Measurements from ENCODE around the gene POLR3GL. TPM values are rescaled to one million over a fixed set of nuclear protein-coding genes. Genes with fewer than 3 reads are reported as not detected.
A peak's percentile ranks its signal among the peaks of the same experiment; 100 is the strongest.

The POLR3GL gene
- total RNA-seq, 5 donors from 2014 or later (not counting 1 experiment from before 2014, with no cell fraction given) = 30.9 to 41.7 (median 38.3) TPM

- Histone ChIP-seq H3K36me3 (ENCODE audit: control insufficient read depth in 2 of 2, extremely low read depth in 1 of 2, insufficient read depth in 1 of 2, low read length in 1 of 2) (peaks cover 0 to 19% of the 10 kb centered on the region in 2 donors), H3K9me3 (no peaks in the 10 kb centered on the region), H3K4me3 (ENCODE audit: control insufficient read depth in 1 of 2, extremely low read depth in 1 of 2, low read length in 1 of 2) (no peak overlapping the region), H3K27ac (ENCODE audit: low read length) (no peak overlapping the region), H3K27me3 (replicated peaks in 1 of 2; ENCODE audit: control insufficient read depth in 2 of 2, extremely low read depth in 1 of 2, insufficient read depth in 2 of 2, low read length in 1 of 2) (no peaks in the 10 kb centered on the region), H3K4me1 (ENCODE audit: control insufficient read depth in 1 of 2, extremely low read depth in 1 of 2, insufficient read depth in 2 of 2, low read length in 2 of 2) (peaks cover 34 to 62% of the 10 kb centered on the region in 2 experiments)
- Mint-ChIP-seq H3K27ac (peak overlapping the region; percentile 77 to 87), H3K36me3 (peaks cover 21% of the 10 kb centered on the region), H3K4me1 (peaks cover 73 to 85% (median 80%) of the 10 kb centered on the region in 3 donors), H3K9me3 (no peaks in the 10 kb centered on the region), H3K27me3 (no peaks in the 10 kb centered on the region), H3K4me3 (peak overlapping the region in 1 of 3 donors; percentile 65)
- ChIA-PET CTCF (interaction anchor here (0.5 to 2.0 kb wide), 10 partner anchors 9 to 144 kb away, joined by 3 to 22 read pairs (median 3); partner anchors contain the start of gene NUDT17 (in 1 of the 2)), POLR2A (interaction anchor here in 1 of 2 donors (0.6 to 1.2 kb wide), 5 partner anchors 9 to 82 kb away, joined by 3 to 10 read pairs (median 4); partner anchors contain the start of genes ANKRD34A, LIX1L and POLR3GL)
- DNase-seq (peak in 1 of 35 experiments; percentile 54), ATAC-seq (replicated peaks in 1 of 4) (peak; percentile 66 to 78 (median 68))
- WGBS (ENCODE audit: insufficient coverage) = no CpG with 5 or more reads among the region's 5 CpGs
Measured at GRCh38 chr1:145988773-145989172, 24.3 kb downstream of the POLR3GL start.

- DNase-seq (no peak), ATAC-seq (replicated peaks in 1 of 4) (no peak)
- Histone ChIP-seq H3K9me3 (no peaks in the 10 kb centered on the region), H3K27me3 (replicated peaks in 1 of 2; ENCODE audit: control insufficient read depth in 2 of 2, extremely low read depth in 1 of 2, insufficient read depth in 2 of 2, low read length in 1 of 2) (no peaks in the 10 kb centered on the region), H3K36me3 (ENCODE audit: control insufficient read depth in 2 of 2, extremely low read depth in 1 of 2, insufficient read depth in 1 of 2, low read length in 1 of 2) (peaks cover 8 to 35% of the 10 kb centered on the region in 2 donors), H3K4me1 (ENCODE audit: control insufficient read depth in 1 of 2, extremely low read depth in 1 of 2, insufficient read depth in 2 of 2, low read length in 2 of 2) (peaks cover 28 to 51% of the 10 kb centered on the region in 2 experiments), H3K27ac (ENCODE audit: low read length) (no peak overlapping the region), H3K4me3 (ENCODE audit: control insufficient read depth in 1 of 2, extremely low read depth in 1 of 2, low read length in 1 of 2) (no peak overlapping the region)
- ChIA-PET POLR2A (interaction anchor here in 1 of 2 donors (0.7 kb wide), 2 partner anchors 11 to 63 kb away, joined by 3 read pairs; no protein-coding TSS in a partner anchor), CTCF (interaction anchor here (0.7 to 9.6 kb wide), 4 partner anchors 8 to 16 kb away, joined by 3 to 93 read pairs (median 4); no protein-coding TSS in a partner anchor)
- no peaks in the 10 kb centered on the region for H3K27me3 Mint-ChIP-seq
- H3K4me1 Mint-ChIP-seq = peaks cover 68 to 77% (median 72%) of the 10 kb centered on the region in 3 donors
- peaks cover 36% of the 10 kb centered on the region for H3K36me3 Mint-ChIP-seq
- peak overlapping the region in 1 of 3 donors; percentile 98 for H3K4me3 Mint-ChIP-seq
- H3K27ac Mint-ChIP-seq = peak overlapping the region; percentile 98 to 99
- H3K9me3 Mint-ChIP-seq = no peaks in the 10 kb centered on the region
- 92% methylated on average over 2 of the region's 7 CpGs for WGBS (ENCODE audit: insufficient coverage)
Measured at GRCh38 chr1:145990249-145990855, 25.9 kb downstream of the POLR3GL start.

GRCh38 chr1:145991735-145992412 is 27.4 kb downstream of the POLR3GL start:
- Histone ChIP-seq H3K27me3 (replicated peaks in 1 of 2; ENCODE audit: control insufficient read depth in 2 of 2, extremely low read depth in 1 of 2, insufficient read depth in 2 of 2, low read length in 1 of 2) (no peaks in the 10 kb centered on the region), H3K27ac (ENCODE audit: low read length) (peak overlapping the region; percentile 82), H3K4me1 (ENCODE audit: control insufficient read depth in 1 of 2, extremely low read depth in 1 of 2, insufficient read depth in 2 of 2, low read length in 2 of 2) (peaks cover 27 to 39% of the 10 kb centered on the region in 2 experiments), H3K36me3 (ENCODE audit: control insufficient read depth in 2 of 2, extremely low read depth in 1 of 2, insufficient read depth in 1 of 2, low read length in 1 of 2) (peaks cover 8 to 36% of the 10 kb centered on the region in 2 donors), H3K9me3 (no peaks in the 10 kb centered on the region), H3K4me3 (ENCODE audit: control insufficient read depth in 1 of 2, extremely low read depth in 1 of 2, low read length in 1 of 2) (peak overlapping the region; percentile 83 to 100)
- no peak for ATAC-seq (replicated peaks in 1 of 4)
- H3K36me3 Mint-ChIP-seq = peaks cover 48% of the 10 kb centered on the region
- H3K27ac Mint-ChIP-seq = peak overlapping the region; percentile 98 to 99
- no CpG with 5 or more reads among the region's 10 CpGs for WGBS (ENCODE audit: insufficient coverage)
- H3K9me3 Mint-ChIP-seq = no peaks in the 10 kb centered on the region
- DNase-seq = peak in 2 of 35 experiments; percentile 50 to 59
- ChIA-PET POLR2A (interaction anchor here (0.6 to 1.0 kb wide), 5 partner anchors 12 to 35 kb away, joined by 3 to 4 read pairs (median 3); partner anchors contain the start of genes ANKRD34A (in 1 of the 2) and POLR3GL (in 1 of the 2)), CTCF (interaction anchor here (0.6 to 9.6 kb wide), 4 partner anchors 10 to 104 kb away, joined by 3 to 93 read pairs (median 5); no protein-coding TSS in a partner anchor)
- no peaks in the 10 kb centered on the region for H3K27me3 Mint-ChIP-seq
- H3K4me3 Mint-ChIP-seq = peak overlapping the region; percentile 59 to 98 (median 98)
- peaks cover 57 to 67% (median 66%) of the 10 kb centered on the region in 3 donors for H3K4me1 Mint-ChIP-seq

- H3K36me3 ChIP-seq (ENCODE audit: control insufficient read depth in 2 of 2, extremely low read depth in 1 of 2, insufficient read depth in 1 of 2, low read length in 1 of 2) = peaks cover 8 to 36% of the 10 kb centered on the region in 2 donors
- H3K36me3 Mint-ChIP-seq = peaks cover 48% of the 10 kb centered on the region
- peaks cover 59 to 70% (median 68%) of the 10 kb centered on the region in 3 donors for H3K4me1 Mint-ChIP-seq
- H3K9me3 ChIP-seq = no peaks in the 10 kb centered on the region
- ChIA-PET CTCF (interaction anchor here in 1 of 2 donors (1.1 to 9.6 kb wide), 2 partner anchors 14 kb away, joined by 7 to 93 read pairs; no protein-coding TSS in a partner anchor), POLR2A (interaction anchor here in 1 of 2 donors (0.9 to 1.0 kb wide), 2 partner anchors 12 to 28 kb away, joined by 3 to 4 read pairs; partner anchors contain the start of genes ANKRD34A and POLR3GL)
- H3K4me3 Mint-ChIP-seq = peak overlapping the region; percentile 96 to 98 (median 98)
- peak overlapping the region; percentile 83 to 100 for H3K4me3 ChIP-seq (ENCODE audit: control insufficient read depth in 1 of 2, extremely low read depth in 1 of 2, low read length in 1 of 2)
- ATAC-seq (replicated peaks in 1 of 4) (no peak), DNase-seq (peak in 2 of 35 experiments; percentile 50 to 55)
- peak overlapping the region; percentile 98 to 99 for H3K27ac Mint-ChIP-seq
- WGBS (ENCODE audit: insufficient coverage) = no CpG with 5 or more reads among the region's 1 CpG
- peaks cover 27 to 39% of the 10 kb centered on the region in 2 experiments for H3K4me1 ChIP-seq (ENCODE audit: control insufficient read depth in 1 of 2, extremely low read depth in 1 of 2, insufficient read depth in 2 of 2, low read length in 2 of 2)
- H3K27me3 ChIP-seq (replicated peaks in 1 of 2; ENCODE audit: control insufficient read depth in 2 of 2, extremely low read depth in 1 of 2, insufficient read depth in 2 of 2, low read length in 1 of 2) = no peaks in the 10 kb centered on the region
- H3K9me3 Mint-ChIP-seq = no peaks in the 10 kb centered on the region
- H3K27ac ChIP-seq (ENCODE audit: low read length) = peak overlapping the region; percentile 82
- H3K27me3 Mint-ChIP-seq = no peaks in the 10 kb centered on the region
Measured at GRCh38 chr1:145992502-145992936, 28.0 kb downstream of the POLR3GL start.

- H3K9me3 ChIP-seq = no peaks in the 10 kb centered on the region
- Mint-ChIP-seq H3K4me1 (peaks cover 59 to 70% (median 68%) of the 10 kb centered on the region in 3 donors), H3K9me3 (no peaks in the 10 kb centered on the region), H3K4me3 (peak overlapping the region; percentile 96 to 98 (median 98)), H3K27me3 (no peaks in the 10 kb centered on the region), H3K27ac (peak overlapping the region; percentile 98 to 99), H3K36me3 (peaks cover 48% of the 10 kb centered on the region)
- no peaks in the 10 kb centered on the region for H3K27me3 ChIP-seq (replicated peaks in 1 of 2; ENCODE audit: control insufficient read depth in 2 of 2, extremely low read depth in 1 of 2, insufficient read depth in 2 of 2, low read length in 1 of 2)
- ChIA-PET CTCF (interaction anchor here in 1 of 2 donors (1.1 to 9.6 kb wide), 3 partner anchors 13 to 15 kb away, joined by 6 to 93 read pairs (median 7); no protein-coding TSS in a partner anchor), POLR2A (interaction anchor here in 1 of 2 donors (0.9 kb wide), 1 partner anchor 13 kb away, joined by 4 read pairs; no protein-coding TSS in a partner anchor)
- peak overlapping the region; percentile 83 to 100 for H3K4me3 ChIP-seq (ENCODE audit: control insufficient read depth in 1 of 2, extremely low read depth in 1 of 2, low read length in 1 of 2)
- H3K27ac ChIP-seq (ENCODE audit: low read length) = peak overlapping the region; percentile 82
- no CpG with 5 or more reads among the region's 5 CpGs for WGBS (ENCODE audit: insufficient coverage)
- H3K36me3 ChIP-seq (ENCODE audit: control insufficient read depth in 2 of 2, extremely low read depth in 1 of 2, insufficient read depth in 1 of 2, low read length in 1 of 2) = peaks cover 8 to 36% of the 10 kb centered on the region in 2 donors
- peaks cover 28 to 34% of the 10 kb centered on the region in 2 experiments for H3K4me1 ChIP-seq (ENCODE audit: control insufficient read depth in 1 of 2, extremely low read depth in 1 of 2, insufficient read depth in 2 of 2, low read length in 2 of 2)
- no peak for ATAC-seq (replicated peaks in 1 of 4)
- no peak for DNase-seq
Measured at GRCh38 chr1:145992958-145993617, 28.6 kb downstream of the POLR3GL start.
